Stimulated activated CD8-positive, alpha-beta memory T cell treated with anti-CD3 and anti-CD28 coated beads, Interleukin-12 subunit alpha, Interleukin-12 subunit beta, amount 100 ng/mL, for 1 hour (primary cell): ENCODE results near the gene OR6C4.
"Not testable (repeated sequence)": the region's sequence is repeated elsewhere in the genome, so short reads cannot be mapped to it uniquely, and the experiment has no call there.

ENCODE experiments used
- DNase-seq: peaks from one replicate; pipeline ENCODE4 v3.0.0-alpha.2; 2020; ENCODE audit warnings: low read depth

OR6C4 gene

GRCh38 chr12:55549302-55549701 lies at the start of gene OR6C4:
OR6C4 (plus strand) TSS chr12:55549602; CDS start chr12:55551227, 1,625 bp downstream.
- no peak for DNase-seq

- DNase-seq: no peak
Measured at GRCh38 chr12:55499810-55500252, 49.6 kb upstream of the OR6C4 start.

DNA sequence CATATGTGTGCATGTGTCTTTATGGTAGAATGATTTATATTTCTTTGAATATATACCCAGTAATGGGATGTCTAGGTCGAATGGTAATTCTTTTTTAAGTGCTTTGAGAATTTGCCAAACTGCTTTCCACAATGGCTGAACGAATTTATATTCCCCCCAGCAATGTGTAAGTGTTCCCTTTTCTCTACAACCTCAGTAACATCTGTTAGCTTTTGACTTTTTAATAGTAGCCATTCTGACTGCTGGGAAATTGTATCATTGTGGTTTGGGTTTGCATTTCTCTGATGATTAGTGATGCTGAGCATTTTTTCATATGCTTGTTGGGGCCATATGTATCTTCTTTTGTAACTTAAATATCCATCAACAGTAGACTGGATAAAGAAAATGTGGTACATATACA lies 47.8 kb upstream of the OR6C4 start:
- DNase-seq: no peak

DNA sequence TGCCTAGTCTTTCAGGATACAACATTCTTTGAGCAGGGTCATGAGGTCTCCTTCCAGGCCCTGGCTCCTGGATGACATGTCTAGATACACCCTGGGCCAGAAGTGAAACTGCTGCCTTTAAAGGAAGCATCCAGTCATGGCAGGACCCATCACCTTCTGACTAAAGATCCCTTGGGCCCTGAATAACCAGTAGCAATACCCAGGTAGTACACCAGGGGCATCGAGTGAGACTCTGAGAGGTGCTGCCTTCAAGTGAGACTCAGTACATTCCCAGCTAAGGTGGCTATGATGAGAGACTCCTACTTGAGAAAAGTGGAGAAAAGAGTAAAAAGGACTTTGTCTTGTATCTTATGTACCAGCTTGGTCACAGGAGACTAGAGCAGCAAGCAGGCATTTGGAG lies 33.7 kb upstream of the OR6C4 start:
- DNase-seq: no peak

DNA sequence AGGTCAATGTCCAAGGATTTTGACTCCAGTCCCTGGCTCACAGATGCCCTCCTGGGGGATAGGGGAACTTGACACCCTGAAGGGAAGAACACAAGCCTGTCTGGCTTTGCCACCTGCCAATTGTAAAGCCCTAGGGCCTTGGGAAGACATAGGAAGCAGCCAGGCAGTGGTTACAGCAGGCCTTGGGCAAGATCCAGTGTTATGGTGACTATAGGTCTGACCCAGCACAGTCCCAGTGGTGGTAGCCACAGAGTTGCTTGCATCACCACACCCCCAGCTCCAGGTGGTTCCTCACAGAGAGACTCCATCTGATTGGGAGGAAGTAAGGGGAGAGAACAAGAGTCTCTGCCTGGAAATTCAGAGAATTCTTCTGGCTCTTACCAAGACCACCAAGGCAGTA lies 33.0 kb upstream of the OR6C4 start:
- no peak for DNase-seq

GRCh38 chr12:55548235-55548634 lies 1.2 kb upstream of the OR6C4 start:
- DNase-seq: not testable (repeated sequence)

- DNase-seq: no peak
Measured at GRCh38 chr12:55548756-55549155, 646 bp upstream of the OR6C4 start.

DNA sequence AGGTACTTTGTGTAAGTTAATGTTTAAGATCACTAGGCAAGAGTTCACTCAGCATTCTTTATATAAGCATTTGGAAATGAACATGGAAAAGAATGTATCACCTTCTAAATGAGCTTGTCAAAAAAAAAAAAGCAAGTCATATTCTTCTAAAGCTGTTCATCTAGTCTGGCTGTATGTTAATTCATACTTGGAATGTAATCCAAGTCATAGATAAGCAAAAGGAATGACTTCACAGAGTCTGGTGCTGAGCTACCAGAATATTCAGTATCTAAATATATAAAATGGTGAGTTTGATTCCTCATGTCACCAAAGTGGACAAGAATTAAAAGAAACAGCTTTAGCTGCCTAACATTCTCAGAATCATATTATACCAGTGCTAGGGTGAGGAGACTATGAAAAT lies 4.9 kb downstream of the OR6C4 start:
- DNase-seq: no peak

DNA sequence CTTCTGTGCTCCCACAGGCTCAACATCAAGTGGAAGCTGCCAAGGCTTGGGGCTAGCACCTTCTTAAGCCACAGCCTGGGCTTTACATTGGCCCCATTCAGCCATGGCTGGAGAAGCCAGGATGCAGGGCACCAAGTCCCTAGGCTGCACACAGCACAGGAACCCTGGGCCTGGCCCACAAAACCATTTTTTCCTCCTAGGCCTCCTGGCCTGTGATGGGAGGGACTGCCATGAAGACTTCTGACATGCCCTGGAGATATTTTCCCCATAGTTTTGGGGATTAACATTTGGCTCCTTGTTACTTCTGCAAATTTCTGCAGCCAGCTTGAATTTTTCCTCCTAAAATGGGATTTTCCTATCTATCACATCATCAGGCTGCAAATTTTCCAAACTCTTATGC lies 20.7 kb downstream of the OR6C4 start:
- not testable (repeated sequence) for DNase-seq

GRCh38 chr12:55570689-55571088 lies 21.3 kb downstream of the OR6C4 start:
- not testable (repeated sequence) for DNase-seq

DNA sequence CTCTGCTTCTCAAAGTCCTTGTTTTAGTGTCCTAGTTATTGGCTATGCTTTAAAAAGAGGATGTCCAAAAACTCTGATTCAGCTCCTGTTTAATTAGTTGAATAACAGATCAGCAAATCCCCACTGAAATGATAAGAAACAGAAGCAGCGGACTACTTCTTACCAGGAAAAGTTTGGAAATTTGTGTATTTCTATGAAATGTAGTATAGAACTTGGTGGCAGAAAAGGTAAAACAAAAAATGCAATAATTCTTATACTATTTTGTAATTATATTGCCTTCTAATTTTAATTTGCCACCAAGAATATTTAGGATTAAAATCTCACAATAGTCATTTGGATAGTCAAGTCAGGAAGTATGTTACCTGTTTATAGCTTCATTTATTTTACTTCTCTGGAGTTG lies 22.8 kb downstream of the OR6C4 start, which contains the start of gene OR2AP1:
Gene OR2AP1, plus strand, starts transcription at position 301 of the 400 bp plus-strand sequence. CDS start 1,947 bp downstream, outside the sequence.
- DNase-seq: no peak

DNA sequence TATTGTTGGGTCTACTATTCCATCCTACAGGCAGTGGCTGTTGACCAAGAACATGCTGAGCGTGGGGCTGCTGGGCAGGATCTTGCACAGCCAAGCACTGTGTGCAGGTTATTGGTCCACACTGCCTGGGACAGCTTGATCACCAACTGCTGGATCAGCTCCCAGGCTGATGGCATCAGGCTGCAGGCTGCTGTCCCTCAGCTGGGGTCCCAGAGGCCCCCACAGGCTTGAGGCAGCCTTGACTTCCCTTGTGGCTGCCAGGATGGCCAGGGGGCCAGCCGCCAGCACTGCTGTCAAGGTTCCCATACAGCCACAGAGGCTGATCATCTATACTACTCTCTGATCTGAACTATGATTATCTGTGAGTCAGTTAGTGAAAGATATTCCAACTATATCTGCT lies 32.7 kb downstream of the OR6C4 start:
- DNase-seq: no peak

- no peak for DNase-seq
Measured at GRCh38 chr12:55585817-55586216, 36.4 kb downstream of the OR6C4 start.

DNA sequence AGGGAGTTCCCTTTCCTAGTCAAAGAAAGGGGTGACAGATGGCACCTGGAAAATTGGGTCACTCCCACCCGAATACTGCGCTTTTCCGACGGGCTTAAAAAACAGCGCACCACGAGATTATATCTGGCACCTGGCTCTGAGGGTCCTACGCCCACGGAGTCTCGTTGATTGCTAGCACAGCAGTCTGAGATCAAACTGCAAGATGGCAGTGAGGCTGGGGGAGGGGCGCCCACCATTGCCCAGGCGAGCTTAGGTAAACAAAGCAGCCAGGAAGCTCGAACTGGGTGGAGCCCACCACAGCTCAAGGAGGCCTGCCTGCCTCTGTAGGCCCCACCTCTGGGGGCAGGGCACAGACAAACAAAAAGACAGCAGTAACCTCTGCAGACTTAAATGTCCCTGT lies 40.8 kb downstream of the OR6C4 start:
- not testable (repeated sequence) for DNase-seq
